Heart right ventricle (tissue), 16 donors: ENCODE data around the gene HPCA. TPM values are rescaled to one million over a fixed set of nuclear protein-coding genes. Genes with fewer than 3 reads are reported as not detected.
A peak's percentile ranks its signal among the peaks of the same experiment; 100 is the strongest.

ENCODE experiments used
- ATAC-seq, 8 donors: fragments of 200-7000 bp; cut with Tn5 transposase; one replicate each; pipeline ENCODE4 v1.9.1; 2020; ENCODE audit warnings: mild to moderate bottlenecking in 8 of 8, moderate library complexity in 8 of 8, moderate number of reproducible peaks in 1 of 8
- DNase-seq, 2 donors: peaks; one replicate each; pipeline ENCODE4 v3.0.0-alpha.2; 2020
- H3K27ac ChIP-seq, 10 donors: fragments of 200-600 bp; sonication (generic) in 2 of 10; one replicate each; pipeline versions ENCODE4 v1.5.0 to v1.8.0; 2020 to 2022; ENCODE audit warnings: mild to moderate bottlenecking in 3 of 10
- H3K27me3 ChIP-seq, 7 donors: fragments of 200-600 bp; one replicate each; pipeline ENCODE4 v1.8.0; 2021 to 2022; ENCODE audit warnings: mild to moderate bottlenecking in 2 of 7
- H3K36me3 ChIP-seq, 9 donors: fragments of 200-600 bp; sonication (generic) in 1 of 9; one replicate each; pipeline versions ENCODE4 v1.5.0 to v1.8.0; 2020 to 2022; ENCODE audit warnings: mild to moderate bottlenecking in 2 of 9
- H3K4me1 ChIP-seq, 9 donors: fragments of 200-600 bp; sonication (generic) in 1 of 9; one replicate each; pipeline versions ENCODE4 v1.5.0 to v1.8.0; 2020 to 2022; ENCODE audit warnings: mild to moderate bottlenecking in 4 of 9
- H3K4me3 ChIP-seq, 10 donors: fragments of 200-600 bp; sonication (generic) in 2 of 10; one replicate each; pipeline versions ENCODE4 v1.5.0 to v1.8.0; 2020 to 2022; ENCODE audit warnings: mild to moderate bottlenecking in 7 of 10, moderate library complexity in 2 of 10
- H3K9me3 ChIP-seq, 11 donors: fragments of 200-600 bp in 10 of 11; sonication (generic) in 2 of 11; one replicate each; pipeline versions ENCODE4 v1.5.0 to v1.8.0; 2013 to 2022; ENCODE audit warnings: mild to moderate bottlenecking in 2 of 11, control low read depth in 1 of 11, moderate library complexity in 1 of 11
- WGBS, 2 donors: extraction: QIAGEN DNeasy Blood & Tissue Kit; methylation state at CpG; one replicate each; pipeline ENCODE4 v1.1.7; 2013; ENCODE audit warnings: inconsistent platforms in 1 of 2; 5-methylcytosine and 5-hydroxymethylcytosine counted together
- intact Hi-C, 10 donors: fragments of 100-400 bp; cut with DNase I; formaldehyde crosslinking; loops; one replicate each; pipeline versions ENCODE4 v1.11.1 to v1.14.2; 2022
- polyA plus RNA-seq, 2 donors: library from polyadenylated mRNA; stranded (reverse); fragments of 200-250 nt; gene quantifications; one replicate each; pipeline ENCODE4 v1.2.3, GENCODE V29; 2013
- total RNA-seq, 10 donors: library from RNA; stranded (reverse); fragmentation: NEBNext Ultra II Directional in 3 of 10; extraction: Animal tissue kit (Norgen Biotek cat#: 25700) in 3 of 10; gene quantifications; one replicate each; pipeline versions ENCODE4 v1.2.1 to v1.2.4, GENCODE V29; 2021 to 2023
- TF ChIP-seq, protein P1 (sequence below), 9 donors: fragments of 200-600 bp; sonication (generic) in 2 of 9; IDR thresholded peaks; one replicate each; pipeline versions ENCODE4 v1.5.0 to v1.8.0; 2021 to 2022; ENCODE audit warnings: antibody characterized with exemption in 9 of 9, mild to moderate bottlenecking in 5 of 9, moderate library complexity in 1 of 9
- donor health status: Arrhythmogenic right ventricular cardiomyopathy.
- donor health status: ischemic (EF 13 %, LVEDD 7.1; RV severe dilation, severe dysfunction).
- donor health status: healthy with polysubstance abuse.
- donor health status: DM: no; HTN: yes; CAD: no.
- donor health status: DM: no; HTN: no; CAD: no.
- donor health status: ischemic (EF 25% LVEDD 6.9; RV normal size, moderate dysfunction).
- donor health status: ischemic (EF 25% LVEDD 5.7; RV mildly dilated, moderate dysfunction).
- donor health status: healthy.
- donor health status: DM: yes; HTN: yes; CAD: no.
- donor health status: Ischemic cardiomyopathy.
- donor health status: ischemic (EF 35%, LVEDD 5.7; RV mildly dilated, moderate dysfunction).
- donor health status: nonischemic (EF 11% LVEDD 7.7; RV severe dilation, severe dysfunction).
- donor health status: DM: yes; HTN: yes; CAD: no.
- donor health status: PGD.
- donor health status: ischemic (EF 29% LVEDD 5.4; RV normal size, mild dysfunction).
- donor health status: nonischemic (EF 23%, LVEDD 6.1; RV moderate dilation, normal function).

The HPCA gene
- total and polyA plus RNA-seq, 12 donors = not detected

GRCh38 chr1:32871364-32872191 is 14.7 kb upstream of the HPCA start:
- intact Hi-C loops = loop anchor here in 8 of 10 donors (2.0 to 10.0 kb wide), 7 partner anchors 47 to 357 kb away; partner anchors contain the start of genes S100PBP (in 3 of the 8), YARS1 (in 3 of the 8) and AZIN2 (in 1 of the 8)
- WGBS, 2 donors = 41 to 52% methylated on average over 13 of the region's 13 CpGs
- TF ChIP-seq, protein P1, sequence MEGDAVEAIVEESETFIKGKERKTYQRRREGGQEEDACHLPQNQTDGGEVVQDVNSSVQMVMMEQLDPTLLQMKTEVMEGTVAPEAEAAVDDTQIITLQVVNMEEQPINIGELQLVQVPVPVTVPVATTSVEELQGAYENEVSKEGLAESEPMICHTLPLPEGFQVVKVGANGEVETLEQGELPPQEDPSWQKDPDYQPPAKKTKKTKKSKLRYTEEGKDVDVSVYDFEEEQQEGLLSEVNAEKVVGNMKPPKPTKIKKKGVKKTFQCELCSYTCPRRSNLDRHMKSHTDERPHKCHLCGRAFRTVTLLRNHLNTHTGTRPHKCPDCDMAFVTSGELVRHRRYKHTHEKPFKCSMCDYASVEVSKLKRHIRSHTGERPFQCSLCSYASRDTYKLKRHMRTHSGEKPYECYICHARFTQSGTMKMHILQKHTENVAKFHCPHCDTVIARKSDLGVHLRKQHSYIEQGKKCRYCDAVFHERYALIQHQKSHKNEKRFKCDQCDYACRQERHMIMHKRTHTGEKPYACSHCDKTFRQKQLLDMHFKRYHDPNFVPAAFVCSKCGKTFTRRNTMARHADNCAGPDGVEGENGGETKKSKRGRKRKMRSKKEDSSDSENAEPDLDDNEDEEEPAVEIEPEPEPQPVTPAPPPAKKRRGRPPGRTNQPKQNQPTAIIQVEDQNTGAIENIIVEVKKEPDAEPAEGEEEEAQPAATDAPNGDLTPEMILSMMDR (IDR thresholded peaks at IDR 0.05) = no peak
- no peak for DNase-seq
- Histone ChIP-seq H3K36me3 (peaks cover 0 to 13% (median 0%) of the 10 kb centered on the region in 9 donors), H3K27ac (peak overlapping the region in 8 of 10 donors; percentile 28 to 72 (median 56)), H3K4me3 (peak overlapping the region; percentile 18 to 61 (median 52)), H3K9me3 (no peaks in the 10 kb centered on the region), H3K4me1 (peaks cover 4 to 38% (median 22%) of the 10 kb centered on the region in 9 donors), H3K27me3 (peaks cover 0 to 46% (median 0%) of the 10 kb centered on the region in 7 donors)
- peak in 7 of 8 donors; percentile 4 to 64 (median 41) for ATAC-seq

DNA sequence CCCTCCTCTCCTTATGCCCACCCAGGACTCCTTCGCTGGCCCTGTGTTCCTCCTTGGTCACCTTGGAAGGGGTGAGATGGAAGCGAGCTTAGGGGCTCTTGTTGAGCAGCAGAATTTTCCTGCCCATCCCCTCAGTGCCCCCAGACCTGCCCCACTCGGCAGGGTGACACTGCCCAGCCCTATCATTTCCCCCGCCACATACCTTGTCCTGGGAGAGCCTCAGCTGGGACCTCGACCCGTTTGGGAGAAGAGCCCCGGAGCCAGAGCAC is 14.2 kb upstream of the HPCA start:
- H3K27me3 ChIP-seq = peaks cover 0 to 50% (median 0%) of the 10 kb centered on the region in 7 donors
- ATAC-seq = peak in 2 of 8 donors; percentile 2 to 3
- intact Hi-C loops = loop anchor here in 8 of 10 donors (2.0 to 10.0 kb wide), 7 partner anchors 47 to 357 kb away; partner anchors contain the start of genes S100PBP (in 3 of the 8), YARS1 (in 3 of the 8) and AZIN2 (in 1 of the 8)
- peaks cover 0 to 12% (median 0%) of the 10 kb centered on the region in 9 donors for H3K36me3 ChIP-seq
- H3K4me1 ChIP-seq = peaks cover 4 to 42% (median 22%) of the 10 kb centered on the region in 9 donors
- no peaks in the 10 kb centered on the region for H3K9me3 ChIP-seq
- no peak for DNase-seq
- peak overlapping the region in 6 of 10 donors; percentile 23 to 67 (median 56) for H3K27ac ChIP-seq
- TF ChIP-seq, protein P1 (IDR thresholded peaks at IDR 0.05) = no peak
- WGBS, 2 donors = 50 to 52% methylated on average over 7 of the region's 7 CpGs
- H3K4me3 ChIP-seq = peak overlapping the region in 7 of 10 donors; percentile 0 to 61 (median 56)

DNA sequence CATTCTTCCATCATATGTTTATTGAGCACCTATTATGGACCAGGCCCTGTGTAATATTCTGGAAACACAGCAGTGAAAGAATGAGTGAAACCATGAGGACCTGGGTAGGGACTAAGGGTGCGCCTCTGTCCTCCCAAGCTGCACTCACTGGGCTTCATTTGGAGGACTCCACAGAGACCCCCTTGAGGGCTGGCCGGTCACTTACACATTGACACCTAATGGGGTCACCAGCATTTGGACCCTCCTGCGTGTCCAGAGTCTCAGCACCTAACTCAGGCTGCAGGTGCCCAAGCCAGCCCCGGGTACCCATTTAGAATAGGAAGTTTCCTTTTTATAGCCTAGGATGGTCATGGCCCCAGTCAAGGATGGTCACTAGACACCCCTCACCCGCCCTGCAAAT is 12.8 kb upstream of the HPCA start:
- WGBS, 2 donors = 86 to 91% methylated on average over 5 of the region's 5 CpGs
- H3K9me3 ChIP-seq = no peaks in the 10 kb centered on the region
- H3K27ac ChIP-seq = no peak overlapping the region
- intact Hi-C loops = loop anchor here in 8 of 10 donors (2.0 to 10.0 kb wide), 7 partner anchors 49 to 359 kb away; partner anchors contain the start of genes S100PBP (in 3 of the 8), YARS1 (in 3 of the 8) and AZIN2 (in 1 of the 8)
- ATAC-seq (no peak), DNase-seq (no peak)
- peaks cover 8 to 54% (median 35%) of the 10 kb centered on the region in 9 donors for H3K4me1 ChIP-seq
- H3K4me3 ChIP-seq = no peak overlapping the region
- H3K36me3 ChIP-seq = no peaks in the 10 kb centered on the region
- peaks cover 0 to 50% (median 0%) of the 10 kb centered on the region in 7 donors for H3K27me3 ChIP-seq
- TF ChIP-seq, protein P1 (IDR thresholded peaks at IDR 0.05) = no peak
